Right renal pelvis (tissue), 4 donors: Measurements from ENCODE around the gene KCNG1. TPM values are rescaled to one million over a fixed set of nuclear protein-coding genes. Genes with fewer than 3 reads are reported as not detected.

Source experiments
- DNase-seq, 4 donors: peaks; one replicate each; pipeline ENCODE4 v3.0.0-alpha.2; 2013; ENCODE audit warnings: low read depth in 4 of 4, low spot score in 3 of 4, missing footprints in 1 of 4
- polyA plus RNA-seq, 4 donors: library from polyadenylated mRNA; unstranded; fragments of 120-200 nt; gene quantifications; one replicate each; pipeline ENCODE4 v1.2.1, GENCODE V29; 2013; ENCODE audit not compliant: insufficient read length in 4 of 4

KCNG1 gene
- polyA plus RNA-seq, 4 donors: 4.2 to 6.8 (median 4.5) TPM

- peak in 2 of 4 donors; percentile 5 to 88 for DNase-seq
Measured at GRCh38 chr20:50957798-50958614, 64.9 kb downstream of the KCNG1 start, which contains the start of gene DPM1. Gene DPM1 (minus strand): TSS chr20:50958532. CDS start chr20:50958523, 9 bp downstream.

- no peak for DNase-seq
Measured at GRCh38 chr20:50957276-50957675, 65.6 kb downstream of the KCNG1 start.

- no peak for DNase-seq
Measured at GRCh38 chr20:50953821-50954220, 69.1 kb downstream of the KCNG1 start.

Other genes starting within 250 kb of the KCNG1 start
- gene BCAS4, start 228.0 kb downstream of the KCNG1 start, polyA plus RNA-seq: 1 to 10 TPM; 4.2 to 6.9 (median 5.4) TPM
- 100 to 1,000 TPM; 104 to 140 (median 128) TPM for gene ADNP, start 91.7 kb downstream of the KCNG1 start, polyA plus RNA-seq
- gene DPM1, start 64.6 kb downstream of the KCNG1 start, polyA plus RNA-seq: 10 to 100 TPM; 62.8 to 74.5 (median 70.1) TPM
- gene MOCS3, start 64.3 kb downstream of the KCNG1 start, polyA plus RNA-seq: 1 to 10 TPM; 5.2 to 5.8 (median 5.5) TPM